ENCODE results near the gene HDAC4. TPM values are rescaled to one million over a fixed set of nuclear protein-coding genes. Genes with fewer than 3 reads are reported as not detected.
"Not testable (repeated sequence)": the region's sequence is repeated elsewhere in the genome, so short reads cannot be mapped to it uniquely, and the experiment has no call there.

Gene HDAC4
- total RNA-seq, 1 experiment from 2014 or later = 10.9 TPM

DNA sequence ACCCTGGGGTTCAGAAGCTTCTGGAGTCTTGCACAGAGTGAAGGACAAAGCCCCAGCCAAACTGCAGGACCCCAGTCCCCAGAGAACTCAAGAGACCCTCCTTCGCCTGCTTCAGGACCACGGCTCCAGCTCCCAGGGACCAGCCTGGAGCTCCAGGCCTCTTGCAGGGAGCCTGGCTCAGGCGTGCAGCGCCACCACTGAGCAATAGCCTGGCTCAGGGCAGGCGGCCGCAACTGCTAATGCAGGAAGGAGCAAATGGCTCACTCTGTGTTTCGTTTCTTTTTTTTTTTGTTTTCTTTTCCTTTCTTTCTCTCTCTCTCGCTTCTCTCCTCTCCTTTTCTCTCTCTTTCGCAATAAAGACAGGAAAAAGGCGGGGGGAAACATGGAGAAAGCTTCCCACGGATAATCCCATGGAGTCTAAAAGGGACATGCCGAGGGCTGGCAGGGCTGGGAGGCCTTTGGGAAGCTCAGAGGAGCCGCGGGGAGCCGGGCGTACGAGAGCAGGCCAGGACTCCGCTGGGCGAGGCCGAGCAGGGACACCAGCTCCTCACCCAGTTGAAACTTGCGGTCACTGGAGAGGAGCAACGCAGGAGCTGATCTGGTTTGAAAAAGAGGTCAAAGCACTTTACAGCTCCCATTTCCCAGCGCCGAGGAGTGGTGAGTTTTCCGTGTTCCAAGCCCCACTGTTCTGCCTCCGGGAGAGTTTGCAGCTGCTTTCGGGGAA, 308.1 kb downstream of the HDAC4 start:
- DNase-seq (ENCODE audit: low spot score) = no peak

DNA sequence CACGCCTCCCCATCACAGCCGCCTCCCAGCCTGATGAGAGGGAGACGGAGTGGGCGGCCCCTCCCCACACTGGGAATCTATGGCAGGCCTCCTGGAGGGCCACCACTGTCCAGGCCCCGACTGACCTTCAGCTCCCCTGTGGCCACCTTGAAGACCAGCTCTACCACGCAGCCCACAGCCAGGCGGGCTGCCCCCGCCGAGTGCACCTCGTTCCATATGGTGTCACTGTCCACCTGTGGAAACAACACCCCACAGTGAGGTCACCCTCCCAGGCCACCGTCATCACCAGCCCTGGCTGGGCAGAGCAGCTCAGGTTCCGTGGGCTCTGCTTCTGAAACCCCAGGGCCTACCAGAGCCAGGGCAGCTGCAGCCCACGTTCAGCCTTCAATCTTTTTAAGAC, 310.9 kb downstream of the HDAC4 start:
- DNase-seq (ENCODE audit: low spot score) = no peak

DNA sequence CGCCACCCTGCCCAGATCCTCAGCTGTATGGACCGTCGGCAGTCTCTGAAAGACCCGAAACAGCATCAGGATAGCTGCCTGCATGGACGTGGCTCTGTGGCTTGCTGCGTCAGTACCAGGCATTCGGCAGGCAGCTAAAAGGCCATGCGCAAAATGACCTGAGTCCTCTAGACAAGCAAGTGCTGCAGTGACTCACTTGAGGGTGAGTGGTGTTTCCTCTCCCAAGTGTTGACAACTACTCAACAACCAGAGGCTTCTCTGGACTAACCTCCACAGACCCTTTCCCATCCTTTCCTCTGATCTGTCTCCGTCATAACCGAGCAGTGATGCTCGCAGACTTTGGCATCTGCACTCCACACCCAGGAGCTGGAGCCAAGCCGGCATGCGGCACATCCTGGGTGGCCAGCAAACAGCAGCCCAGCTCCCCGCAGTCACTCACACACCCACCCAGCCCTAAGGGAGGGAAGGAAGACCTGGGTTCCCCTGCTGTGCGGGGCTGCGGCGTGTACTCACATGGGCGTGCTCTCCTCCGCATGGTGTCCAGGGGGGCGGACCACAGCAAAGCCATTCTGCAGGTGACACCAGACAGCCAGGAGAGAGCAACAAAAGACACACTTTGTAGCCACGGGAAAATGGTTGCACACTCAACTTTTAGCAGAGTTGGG, 313.6 kb downstream of the HDAC4 start:
- DNase-seq (ENCODE audit: low spot score) = no peak

DNA sequence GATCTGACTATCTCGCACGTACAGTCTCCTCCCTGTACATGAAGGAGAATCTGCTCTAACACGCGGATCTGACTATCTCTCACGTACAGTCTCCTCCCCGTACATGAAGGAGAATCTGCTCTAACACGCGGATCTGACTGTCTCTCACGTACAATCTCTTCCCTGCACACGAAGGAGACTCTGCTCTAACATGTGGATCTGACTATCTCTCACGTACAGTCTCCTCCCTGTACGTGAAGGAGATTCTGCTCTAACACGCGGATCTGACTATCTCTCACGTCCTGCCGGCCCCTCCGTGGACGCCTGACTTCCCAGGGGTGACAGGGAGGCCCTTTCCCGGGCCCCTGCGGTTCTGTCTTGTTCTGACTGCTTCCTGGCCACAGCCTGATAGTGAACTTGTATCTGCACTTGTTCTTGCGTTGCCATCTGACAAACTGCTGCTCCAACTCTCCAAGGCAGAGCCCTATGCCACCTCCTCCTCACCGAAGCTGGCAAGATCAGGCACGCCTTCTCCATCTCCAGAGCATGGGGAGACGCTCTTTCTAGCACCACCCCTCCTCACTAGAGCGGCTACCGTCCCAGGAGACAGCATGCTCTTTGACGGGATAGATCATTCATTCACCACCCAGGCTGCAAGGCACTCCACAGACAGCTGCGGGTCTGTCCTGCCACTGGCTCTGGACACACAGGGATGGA, 314.3 kb downstream of the HDAC4 start:
- DNase-seq (ENCODE audit: low spot score) = no peak

DNA sequence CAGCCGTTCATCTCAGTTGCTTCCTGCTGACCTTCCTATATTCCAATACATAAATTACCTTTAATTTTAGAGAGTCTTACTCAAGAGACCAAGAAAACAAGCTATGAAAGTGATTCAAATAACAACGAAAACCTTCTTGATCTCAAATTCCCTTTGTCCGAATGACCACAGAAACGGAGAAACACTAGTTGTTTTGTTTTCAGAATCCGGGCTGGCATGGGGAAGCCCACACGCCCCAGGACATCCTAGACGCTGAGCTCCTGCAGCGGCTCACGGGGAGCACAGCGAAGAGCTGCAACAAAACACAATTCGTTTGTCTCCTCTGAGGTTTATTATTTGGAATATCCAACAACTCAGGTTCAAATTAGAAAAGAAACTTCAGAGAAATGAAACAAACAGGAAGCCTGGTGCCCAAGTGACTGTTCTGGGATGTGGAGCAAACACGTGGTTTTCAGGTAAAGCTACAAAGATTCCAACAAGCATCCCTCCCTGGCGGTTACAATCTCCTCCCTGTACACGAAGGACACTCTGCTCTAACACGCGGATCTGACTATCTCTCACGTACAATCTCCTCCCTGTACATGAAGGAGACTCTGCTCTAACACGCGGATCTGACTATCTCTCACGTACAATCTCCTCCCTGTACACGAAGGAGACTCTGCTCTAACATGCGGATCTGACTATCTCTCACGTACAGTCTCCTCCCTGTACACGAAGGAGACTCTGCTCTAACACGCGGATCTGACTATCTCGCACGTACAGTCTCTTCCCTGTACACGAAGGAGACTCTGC, 315.4 kb downstream of the HDAC4 start:
- no peak for DNase-seq (ENCODE audit: low spot score)

DNA sequence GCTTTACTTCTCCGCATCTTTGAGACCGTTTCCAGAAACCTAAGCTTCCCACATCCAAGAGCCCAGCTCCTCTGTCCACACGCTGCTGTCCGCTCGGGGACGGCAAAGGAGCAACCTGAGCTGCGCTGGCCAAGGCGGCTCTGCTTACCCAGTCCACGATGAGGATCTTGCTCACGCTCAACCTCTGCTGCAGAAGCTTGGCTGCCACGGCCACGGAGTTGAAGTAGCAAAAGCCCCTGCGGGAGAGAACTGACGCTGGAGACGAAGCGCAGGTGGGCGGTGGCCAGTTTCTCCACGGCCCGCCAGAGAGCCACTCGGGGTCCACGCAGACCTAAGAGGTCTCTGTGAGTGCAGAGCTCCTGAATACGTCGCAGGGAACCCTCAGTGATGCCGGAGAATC, 316.8 kb downstream of the HDAC4 start:
- DNase-seq (ENCODE audit: low spot score) = no peak

DNA sequence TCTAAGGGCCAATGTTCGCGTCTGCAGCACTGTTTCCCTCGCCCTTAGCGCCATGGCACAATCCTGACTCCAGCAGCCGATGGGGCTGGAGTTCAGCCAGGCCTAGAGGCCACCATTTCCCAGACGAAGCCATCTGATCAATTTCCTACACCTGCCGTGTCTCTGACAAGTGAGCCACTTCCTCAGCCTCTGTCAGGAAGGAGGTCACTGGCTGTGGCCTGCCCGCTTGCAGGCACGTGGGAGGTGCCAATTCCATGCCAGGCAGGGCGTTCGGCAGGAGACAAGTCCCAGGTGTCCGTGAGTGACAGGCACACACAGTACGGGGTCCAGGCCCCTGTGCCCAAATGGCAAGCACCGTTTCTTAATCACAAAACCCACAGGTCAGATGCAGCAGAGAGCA, 318.4 kb downstream of the HDAC4 start:
- DNase-seq (ENCODE audit: low spot score) = no peak

DNA sequence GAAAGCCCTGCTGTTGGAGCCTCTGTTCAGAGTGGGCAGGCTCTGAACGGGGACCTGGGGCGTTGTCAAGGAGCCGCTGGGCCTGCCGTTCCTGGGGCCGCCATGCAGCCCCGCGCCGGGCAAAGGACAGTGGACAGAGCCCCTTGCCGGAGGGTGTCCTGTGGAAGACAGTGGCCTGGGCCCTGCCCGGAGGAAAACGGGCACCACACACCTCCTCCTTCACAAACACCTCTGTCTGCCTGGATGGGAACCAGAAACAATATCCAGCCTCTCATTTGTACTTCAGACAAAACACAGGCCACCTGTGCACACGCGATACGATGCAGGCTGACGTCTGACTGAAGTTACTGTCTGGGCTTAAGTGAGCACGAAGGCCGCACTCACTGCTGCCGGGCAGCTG, 319.2 kb downstream of the HDAC4 start:
- no peak for DNase-seq (ENCODE audit: low spot score)

DNA sequence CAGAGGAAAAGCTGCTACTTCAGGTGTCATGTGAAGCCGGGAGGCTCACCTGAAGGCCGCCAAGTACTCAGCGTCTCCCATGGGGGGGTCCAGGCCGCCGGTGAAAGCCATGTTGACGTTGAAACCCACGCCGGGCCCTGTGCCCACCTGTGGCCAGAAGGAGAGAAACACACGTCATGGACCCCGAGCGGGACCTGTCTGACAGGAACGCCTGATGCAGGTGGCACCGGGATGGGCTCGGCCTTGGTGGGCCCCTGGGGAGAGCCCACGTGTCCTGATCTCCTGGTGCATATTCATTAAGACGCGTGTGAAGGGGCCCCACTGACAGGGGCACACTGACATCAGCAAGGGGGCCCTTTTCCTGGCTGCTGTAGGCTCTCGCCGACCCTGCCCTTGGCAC, 319.8 kb downstream of the HDAC4 start:
- no peak for DNase-seq (ENCODE audit: low spot score)

DNA sequence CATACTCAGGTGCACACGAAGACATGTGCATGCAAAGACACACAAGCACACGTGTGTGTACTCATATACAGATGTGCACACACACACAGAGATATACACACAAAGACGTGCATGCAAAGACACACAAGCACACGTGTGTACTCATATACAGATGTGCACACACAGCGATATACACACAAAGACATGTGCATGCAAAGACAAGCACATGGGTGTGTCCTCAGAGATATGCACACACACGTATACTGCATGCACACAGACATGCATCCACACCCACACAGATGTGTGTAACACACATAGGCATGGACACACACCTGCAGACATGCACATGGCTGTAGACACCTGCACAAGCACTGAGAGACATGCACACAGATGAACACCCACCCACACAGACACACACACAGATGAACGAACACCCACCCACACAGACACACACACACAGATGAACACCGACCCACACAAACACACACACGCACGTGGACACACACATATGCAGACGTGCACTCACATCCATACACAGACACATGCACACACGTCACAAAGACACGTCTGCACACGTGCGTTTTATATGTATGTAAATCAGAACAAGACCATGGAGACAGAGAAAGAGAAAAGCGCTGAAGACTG, 321.0 kb downstream of the HDAC4 start:
- DNase-seq (ENCODE audit: low spot score) = no peak

DNA sequence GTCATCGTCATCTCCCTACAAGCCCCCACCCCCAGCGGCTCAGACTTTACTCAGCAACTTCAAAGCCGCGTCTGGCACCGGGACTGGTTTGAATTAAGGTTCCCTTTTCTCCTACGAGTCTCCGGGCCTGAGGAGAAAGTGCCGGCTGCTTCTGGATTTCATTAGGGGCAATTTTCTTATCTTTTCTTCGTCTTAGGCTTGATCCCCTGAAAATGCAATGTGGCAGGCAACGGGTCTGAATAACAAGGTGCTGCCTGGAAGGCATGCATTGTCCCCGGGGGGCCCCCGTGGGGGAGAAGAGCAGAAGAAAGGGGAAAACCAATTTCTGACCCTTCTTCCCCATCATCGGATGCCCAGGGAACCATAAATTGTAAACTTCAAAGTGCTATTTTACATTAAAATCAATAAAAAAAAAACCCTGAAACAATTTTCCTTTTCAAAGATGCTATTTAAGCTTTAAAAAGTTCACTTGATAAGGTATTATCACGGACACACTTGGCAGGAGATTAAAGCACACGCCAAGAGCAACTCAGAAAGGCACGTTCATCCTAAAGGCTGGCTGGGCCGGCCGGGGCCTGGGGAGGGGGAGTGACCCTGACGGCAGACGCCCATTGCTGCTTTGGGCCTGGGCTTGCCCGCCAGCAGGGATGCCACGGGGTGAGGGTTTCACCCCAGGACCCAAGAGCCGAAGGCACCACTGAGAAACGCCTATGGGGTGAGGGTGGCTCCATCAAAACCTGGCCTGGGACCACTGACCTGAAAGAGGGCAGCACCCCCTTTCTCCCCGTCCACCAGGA, 322.5 kb downstream of the HDAC4 start:
- no peak for DNase-seq (ENCODE audit: low spot score)

DNA sequence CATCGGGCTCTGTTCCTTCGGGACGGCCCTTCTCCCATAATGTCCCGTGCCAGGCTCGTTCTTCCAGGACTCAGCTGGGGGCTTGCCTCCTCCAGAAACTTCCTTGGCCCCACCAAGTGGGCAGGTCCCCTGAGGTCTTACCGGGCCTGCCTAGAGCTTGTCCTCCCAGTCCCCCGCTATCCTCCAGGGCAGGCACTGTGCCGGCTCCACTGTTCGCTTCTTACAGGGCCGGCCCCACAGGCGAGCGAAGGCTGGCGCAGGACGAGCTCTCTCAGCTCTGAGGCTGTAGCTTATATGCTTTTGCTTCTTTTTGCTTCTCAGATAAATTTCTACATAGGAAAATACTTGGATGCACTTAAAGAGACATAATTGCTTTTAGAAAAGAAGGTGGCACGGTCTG, 323.6 kb downstream of the HDAC4 start:
- no peak for DNase-seq (ENCODE audit: low spot score)

DNA sequence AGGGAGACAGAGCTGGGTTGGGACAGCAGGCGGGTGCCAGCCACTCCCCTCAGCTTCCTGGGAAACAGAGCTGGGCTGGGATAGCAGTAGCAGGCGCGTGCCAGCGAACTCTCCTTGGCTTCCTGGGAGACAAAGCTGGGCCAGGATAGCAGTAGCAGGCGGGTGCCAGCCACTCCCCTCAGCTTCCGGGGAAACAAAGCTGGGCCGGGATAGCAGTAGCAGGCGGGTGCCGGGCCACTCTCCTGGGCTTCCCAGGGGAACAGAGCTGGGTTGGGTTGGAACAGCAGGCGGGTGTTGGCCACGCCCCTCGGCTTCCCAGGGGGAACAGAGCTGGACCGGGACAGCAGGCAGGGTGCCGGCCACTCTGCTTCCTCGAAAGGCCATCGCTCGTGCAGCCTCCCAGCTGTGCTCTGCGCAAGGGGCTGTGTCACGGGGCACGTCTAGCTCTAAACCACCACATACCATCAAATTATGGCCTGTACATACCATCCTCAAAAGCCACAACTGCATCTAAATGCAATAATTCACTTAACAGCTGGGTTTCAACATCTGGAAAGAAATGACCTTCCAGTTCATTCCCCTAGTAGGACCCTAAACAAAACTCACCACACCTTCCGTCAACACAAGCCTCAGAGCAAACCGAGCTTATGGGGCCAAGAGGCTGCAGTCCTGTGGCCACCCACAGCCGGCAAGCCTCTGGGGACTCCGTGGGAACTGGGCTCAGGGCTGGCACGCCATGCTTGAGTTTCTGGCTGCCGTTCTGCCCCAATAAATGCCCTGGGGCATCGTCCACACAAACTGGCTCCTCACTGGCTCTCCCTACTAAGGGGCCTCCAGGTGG, 324.7 kb downstream of the HDAC4 start:
- DNase-seq (ENCODE audit: low spot score) = no peak

DNA sequence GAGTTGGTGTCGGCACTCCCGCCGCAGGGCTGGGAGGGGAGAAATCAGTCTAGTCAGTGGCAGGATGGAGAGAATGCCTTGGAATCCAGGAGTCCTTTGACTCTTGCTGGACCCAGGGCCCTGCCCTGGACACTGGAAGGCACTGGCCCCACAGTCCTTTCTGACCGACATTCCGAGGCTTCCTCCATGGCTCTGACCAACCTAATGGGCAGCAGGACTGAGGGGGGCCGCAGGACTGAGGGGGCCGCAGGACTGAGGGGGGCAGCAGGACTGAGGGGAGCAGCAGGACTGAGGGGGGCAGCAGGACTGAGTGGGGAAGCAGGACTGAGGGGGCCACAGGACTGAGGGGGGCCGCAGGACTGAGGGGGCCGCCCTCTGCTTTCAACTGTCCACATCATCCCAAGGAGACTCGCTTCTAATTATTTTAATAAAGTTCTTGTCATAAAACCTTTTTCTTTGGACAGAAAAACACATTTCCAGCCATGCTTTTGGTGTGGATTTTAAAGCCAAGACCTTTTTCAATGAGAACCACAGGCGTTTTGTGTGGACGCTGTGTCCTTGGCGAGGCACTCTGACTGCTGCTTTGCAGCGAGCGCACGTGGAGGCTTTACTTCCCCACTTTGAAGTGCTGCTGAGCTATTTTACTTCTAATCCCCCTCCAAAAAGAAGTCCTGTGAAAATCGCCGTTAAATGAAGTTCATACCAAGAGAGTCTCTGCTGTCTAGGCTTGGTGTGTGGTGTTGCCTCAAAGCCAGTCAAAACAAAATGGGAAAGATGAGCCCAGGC, 326.9 kb downstream of the HDAC4 start:
- DNase-seq (ENCODE audit: low spot score) = no peak

DNA sequence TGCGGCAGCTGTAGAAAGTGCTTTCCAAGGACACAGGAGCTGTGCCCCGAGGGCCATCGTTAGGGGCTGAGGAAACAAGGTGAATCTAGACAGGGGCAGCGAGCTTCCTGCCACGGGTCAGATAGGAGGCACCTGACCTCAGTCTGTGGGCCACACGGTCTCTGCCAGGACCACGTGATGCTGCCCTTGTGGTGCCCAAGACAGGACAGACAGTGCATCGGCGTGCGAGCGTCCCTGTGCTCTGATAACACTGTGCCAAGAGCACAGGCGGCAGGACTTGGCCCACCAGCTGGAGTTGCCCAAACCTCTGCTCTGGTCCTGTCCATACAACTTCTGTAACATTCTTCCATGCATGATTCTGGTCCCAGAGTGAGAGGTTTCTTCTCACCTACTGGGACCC, 327.6 kb downstream of the HDAC4 start:
- no peak for DNase-seq (ENCODE audit: low spot score)

DNA sequence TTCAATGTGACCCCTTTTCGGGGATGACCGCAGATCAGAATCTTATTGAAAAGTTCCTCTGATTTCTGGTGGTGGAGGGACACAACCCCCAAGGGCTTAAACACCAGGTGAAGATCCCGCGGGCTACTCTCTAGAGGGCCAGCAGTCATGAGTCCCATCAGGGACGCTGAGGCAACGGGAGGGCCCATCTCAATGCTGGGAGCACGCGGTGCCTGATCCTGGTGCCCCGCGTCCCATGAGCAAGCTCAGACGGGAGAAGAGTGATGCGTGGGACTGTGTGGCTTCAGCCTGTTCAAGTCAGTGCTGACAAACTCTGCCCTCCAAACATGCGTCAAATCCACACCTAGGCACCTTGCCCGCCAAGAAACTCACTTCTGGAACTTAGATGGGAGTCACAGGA, 328.0 kb downstream of the HDAC4 start:
- no peak for DNase-seq (ENCODE audit: low spot score)

DNA sequence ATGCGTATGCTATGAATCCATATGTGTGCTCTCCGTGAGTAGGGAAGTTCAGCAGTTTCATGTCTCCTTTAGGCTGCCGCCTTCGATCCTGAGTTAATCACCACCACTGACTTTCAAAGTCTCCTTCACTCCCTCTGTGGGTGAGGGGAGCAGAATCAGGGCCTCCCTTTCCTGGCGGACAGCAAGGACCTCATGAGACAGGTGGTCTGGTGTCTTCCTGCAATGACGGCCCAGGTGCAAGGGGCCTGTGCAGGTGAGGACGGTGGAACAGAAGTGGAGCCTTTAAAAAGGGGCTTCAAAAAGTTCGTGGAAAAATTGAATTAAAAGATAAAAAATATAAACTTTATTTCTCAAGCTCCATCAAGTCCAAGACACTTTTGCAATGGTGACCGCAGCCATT, 330.4 kb downstream of the HDAC4 start:
- no peak for DNase-seq (ENCODE audit: low spot score)

DNA sequence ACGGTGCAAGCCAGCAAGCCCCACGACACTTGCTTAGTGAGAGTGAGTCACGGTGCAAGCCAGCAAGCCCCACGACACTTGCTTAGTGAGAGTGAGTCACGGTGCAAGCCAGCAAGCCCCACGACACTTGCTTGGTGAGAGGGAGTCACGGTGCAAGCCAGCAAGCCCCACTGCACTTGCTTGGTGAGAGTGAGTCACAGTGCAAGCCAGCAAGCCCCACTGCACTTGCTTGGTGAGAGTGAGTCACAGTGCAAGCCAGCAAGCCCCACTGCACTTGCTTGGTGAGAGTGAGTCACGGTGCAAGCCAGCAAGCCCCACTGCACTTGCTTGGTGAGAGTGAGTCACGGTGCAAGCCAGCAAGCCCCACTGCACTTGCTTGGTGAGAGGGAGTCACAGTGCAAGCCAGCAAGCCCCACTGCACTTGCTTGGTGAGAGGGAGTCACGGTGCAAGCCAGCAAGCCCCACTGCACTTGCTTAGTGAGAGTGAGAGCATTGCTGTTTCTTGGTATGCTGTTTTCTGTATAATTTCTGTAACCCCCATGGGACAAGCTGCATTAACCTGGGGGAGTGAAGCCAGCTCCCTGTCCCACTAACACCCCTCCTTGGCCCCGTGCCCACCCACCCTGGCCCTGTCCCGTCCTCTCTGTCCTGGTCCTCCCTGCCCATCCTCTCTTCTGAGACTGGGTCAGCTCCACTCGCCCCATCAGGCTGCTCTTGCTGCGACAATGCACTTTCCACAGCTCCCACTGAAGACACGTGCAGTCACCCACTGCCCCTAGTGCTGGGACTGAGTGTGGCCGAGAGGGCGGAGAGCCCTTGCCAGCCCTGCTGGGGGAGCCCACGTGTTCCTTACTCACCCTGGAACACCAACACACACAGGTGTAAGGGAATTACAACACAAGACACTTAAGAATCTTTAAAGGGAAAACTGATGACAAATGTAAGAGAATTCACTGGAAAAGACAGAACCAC, 331.2 kb downstream of the HDAC4 start:
- DNase-seq (ENCODE audit: low spot score) = not testable (repeated sequence)

Measured in A172 (cell line).